ENCODE results near the gene COMTD1.
"Not testable (repeated sequence)": the region's sequence is repeated elsewhere in the genome, so short reads cannot be mapped to it uniquely, and the experiment has no call there.

The COMTD1 gene

GRCh38 chr10:75191821-75192568 is 43.8 kb downstream of the COMTD1 start:
- DNase-seq, result no peak

- no peak for DNase-seq
These were observed 46.3 kb downstream of the COMTD1 start for GRCh38 chr10:75189266-75190096.

DNA sequence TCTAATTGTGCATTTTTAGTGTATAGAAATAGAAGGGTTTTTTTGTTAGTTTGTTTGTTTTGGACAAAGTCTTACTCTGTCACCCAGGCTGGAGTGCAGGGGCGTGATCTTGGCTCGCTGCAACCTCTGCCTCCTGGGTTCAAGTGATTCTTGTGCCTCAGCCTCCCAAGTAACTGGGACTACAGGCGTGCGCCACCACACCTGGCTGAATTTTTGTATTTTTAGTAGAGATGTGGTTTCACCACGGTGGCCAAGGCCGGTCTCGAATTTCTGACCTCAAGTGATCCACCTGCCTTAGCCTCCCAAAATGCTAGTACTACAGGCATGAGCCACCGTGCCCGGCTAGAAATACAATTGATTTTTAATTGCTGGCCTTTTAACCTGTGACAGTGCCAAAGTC is 47.2 kb downstream of the COMTD1 start:
- not testable (repeated sequence) for DNase-seq

DNA sequence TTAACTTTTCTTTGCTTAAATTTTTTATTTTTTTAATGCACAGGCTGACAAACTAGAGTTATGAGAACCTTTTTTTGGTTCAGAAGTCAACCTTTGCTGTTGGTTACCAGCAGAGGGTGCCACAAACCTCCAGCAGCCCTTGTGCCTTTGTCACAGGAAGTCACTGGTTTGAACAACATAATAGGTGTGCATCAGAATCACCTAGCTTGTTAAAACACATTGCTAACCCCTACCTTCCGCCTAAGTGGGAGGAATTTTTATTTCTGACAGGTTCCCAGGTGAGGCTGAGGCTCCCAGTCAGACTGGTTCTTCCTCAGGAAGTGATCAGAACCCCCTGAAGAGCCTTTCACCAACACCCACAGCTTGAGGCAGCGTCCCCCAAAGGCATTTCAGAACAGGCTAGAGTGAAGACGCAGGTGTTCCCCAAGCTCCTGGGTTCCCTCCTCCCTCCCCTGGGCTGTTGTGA is 47.8 kb downstream of the COMTD1 start:
- peak; percentile 44 for DNase-seq

- no peak for DNase-seq
These were observed 49.4 kb downstream of the COMTD1 start for GRCh38 chr10:75186310-75186709.

Data from stimulated activated CD4-positive, alpha-beta T cell treated with anti-CD3 and anti-CD28 coated beads, Interleukin-12 subunit alpha, Interleukin-12 subunit beta, amount 100 ng/mL, for 4 hours (primary cell).